ENCODE measurements around the gene SNAP25.

SNAP25 gene

GRCh38 chr20:10339609-10340008 is 121.0 kb downstream of the SNAP25 start:
- no peak for DNase-seq

- DNase-seq = no peak
Observed at GRCh38 chr20:10342152-10342551, 123.5 kb downstream of the SNAP25 start.

- no peak for DNase-seq
Observed at GRCh38 chr20:10344953-10345352, 126.3 kb downstream of the SNAP25 start.

DNA sequence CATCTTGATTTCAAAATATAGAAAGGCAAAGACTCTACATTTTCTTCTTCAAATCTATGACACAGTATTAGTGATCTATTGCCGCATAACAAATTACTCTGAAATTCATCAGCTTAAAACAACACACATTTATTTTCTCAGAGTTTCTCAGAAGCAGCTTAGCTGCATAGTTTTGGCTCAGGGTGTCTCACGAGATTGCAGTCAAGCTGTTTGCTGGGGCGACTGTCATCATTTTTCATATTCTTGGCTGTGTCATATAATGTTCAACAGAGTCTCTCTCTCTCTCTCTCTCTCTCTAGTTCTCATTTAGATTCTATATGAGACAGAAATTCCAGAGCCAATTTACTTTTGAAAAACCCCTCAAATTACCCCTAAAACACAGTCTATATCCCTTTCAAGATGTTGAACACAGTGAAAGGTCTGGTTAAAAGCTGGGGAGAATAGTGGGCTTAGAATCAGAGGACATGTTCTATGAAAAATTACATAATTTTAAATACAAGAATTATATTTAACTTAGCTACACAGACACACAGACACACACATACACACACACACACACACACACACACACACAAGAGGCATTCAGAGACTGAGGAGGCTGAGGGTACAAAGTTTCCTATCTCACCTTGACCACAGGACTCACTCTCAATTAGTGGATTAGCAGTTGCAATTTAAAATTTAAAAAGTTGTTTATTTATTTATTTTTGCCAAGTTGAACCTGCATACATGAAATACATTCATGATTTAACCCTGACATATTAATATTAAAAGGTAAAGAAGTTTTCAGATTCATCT is 128.7 kb downstream of the SNAP25 start:
- DNase-seq = no peak

GRCh38 chr20:10349118-10349517 is 130.5 kb downstream of the SNAP25 start:
- no peak for DNase-seq

- DNase-seq = no peak
Observed at GRCh38 chr20:10350188-10350842, 131.7 kb downstream of the SNAP25 start.

DNA sequence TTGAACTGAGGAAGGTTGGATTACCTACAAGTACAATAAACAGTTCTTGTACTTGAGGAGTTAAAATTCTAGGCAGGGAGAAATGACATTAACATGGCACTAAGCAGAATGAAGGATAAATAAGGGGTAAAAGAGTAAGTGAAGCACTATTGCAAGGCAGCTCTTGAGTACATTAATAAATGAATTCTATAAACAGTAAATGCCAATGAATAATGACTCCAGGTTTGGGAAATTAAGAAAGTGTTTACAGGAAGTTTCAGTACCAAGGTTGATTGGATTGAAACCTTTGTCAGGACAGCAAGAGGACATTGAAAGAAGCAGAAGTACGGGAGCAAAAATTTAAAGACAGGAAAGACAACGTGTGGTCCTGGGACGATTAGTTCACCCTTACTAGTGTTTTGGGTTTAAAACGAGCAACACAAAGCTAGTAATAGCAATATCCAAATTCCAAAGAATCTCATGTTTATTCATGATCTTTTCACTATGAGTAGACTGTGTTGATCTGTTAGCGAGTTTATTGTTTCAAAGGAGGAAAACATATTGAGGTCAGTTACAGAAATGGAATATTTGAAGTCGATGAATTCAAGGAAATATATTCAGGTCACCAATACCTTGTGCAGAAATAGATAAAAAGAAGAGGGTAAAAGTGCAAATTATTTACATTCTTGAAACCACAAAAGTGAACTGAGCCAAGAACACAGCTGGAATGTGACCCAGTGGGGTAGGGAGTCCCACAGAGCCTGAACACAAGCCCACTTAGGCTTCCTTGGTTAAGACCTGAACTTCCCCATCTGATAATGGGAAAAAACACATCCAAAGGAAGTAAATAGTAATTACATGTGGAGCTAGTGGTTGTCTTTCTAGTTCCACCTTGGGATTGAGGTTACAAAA is 134.5 kb downstream of the SNAP25 start:
- no peak for DNase-seq

GRCh38 chr20:10356628-10357027 is 138.0 kb downstream of the SNAP25 start:
- DNase-seq = no peak

All from NCI-H187 (cell line).